Measurements from ENCODE around the gene MAML2.

- no peak for TF ChIP-seq CTCF (IDR thresholded peaks at IDR 0.05; ENCODE audit: low read depth, low read length, missing input control)
- no peak for TF ChIP-seq HNF4A (conservative IDR thresholded peaks at IDR 0.05)
- no peak for TF ChIP-seq GABPA (IDR thresholded peaks at IDR 0.05 in 1 of 2, conservative IDR thresholded peaks at IDR 0.05 in 1 of 2)
- no peak for TF ChIP-seq REST (IDR thresholded peaks at IDR 0.05)
- TF ChIP-seq RAD21 (IDR thresholded peaks at IDR 0.05) = no peak
- no peak for TF ChIP-seq JUND (IDR thresholded peaks at IDR 0.05)
- TF ChIP-seq EGR1 (IDR thresholded peaks at IDR 0.05; ENCODE audit: low read depth in 2 of 2) = no peak
- no peak for TF ChIP-seq MAX (IDR thresholded peaks at IDR 0.05)
- TF ChIP-seq, protein P1, sequence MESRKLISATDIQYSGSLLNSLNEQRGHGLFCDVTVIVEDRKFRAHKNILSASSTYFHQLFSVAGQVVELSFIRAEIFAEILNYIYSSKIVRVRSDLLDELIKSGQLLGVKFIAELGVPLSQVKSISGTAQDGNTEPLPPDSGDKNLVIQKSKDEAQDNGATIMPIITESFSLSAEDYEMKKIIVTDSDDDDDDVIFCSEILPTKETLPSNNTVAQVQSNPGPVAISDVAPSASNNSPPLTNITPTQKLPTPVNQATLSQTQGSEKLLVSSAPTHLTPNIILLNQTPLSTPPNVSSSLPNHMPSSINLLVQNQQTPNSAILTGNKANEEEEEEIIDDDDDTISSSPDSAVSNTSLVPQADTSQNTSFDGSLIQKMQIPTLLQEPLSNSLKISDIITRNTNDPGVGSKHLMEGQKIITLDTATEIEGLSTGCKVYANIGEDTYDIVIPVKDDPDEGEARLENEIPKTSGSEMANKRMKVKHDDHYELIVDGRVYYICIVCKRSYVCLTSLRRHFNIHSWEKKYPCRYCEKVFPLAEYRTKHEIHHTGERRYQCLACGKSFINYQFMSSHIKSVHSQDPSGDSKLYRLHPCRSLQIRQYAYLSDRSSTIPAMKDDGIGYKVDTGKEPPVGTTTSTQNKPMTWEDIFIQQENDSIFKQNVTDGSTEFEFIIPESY (IDR thresholded peaks at IDR 0.05) = no peak
- TF ChIP-seq RXRA (IDR thresholded peaks at IDR 0.05) = no peak
- no peak for TF ChIP-seq ATF3 (IDR thresholded peaks at IDR 0.05)
- no peak for TF ChIP-seq SP1 (IDR thresholded peaks at IDR 0.05)
- TF ChIP-seq TAF1 (conservative IDR thresholded peaks at IDR 0.05) = no peak
- no peak for TF ChIP-seq YY1 (IDR thresholded peaks at IDR 0.05)
These were observed 286.4 kb downstream of the MAML2 start for GRCh38 chr11:96056576-96056975.

Data from liver (tissue), 3 donors.